WTC11 (cell line): ENCODE measurements around the gene RGS12.

Experiments
- ATF6 ChIP-seq: sonication (generic); formaldehyde crosslinking; IDR thresholded peaks from 2 replicates; pipeline ENCODE4 v1.8.1; 2023; ENCODE audit warnings: mild to moderate bottlenecking, missing genetic modification reagents
- CBFB ChIP-seq: sonication (generic); formaldehyde crosslinking; IDR thresholded peaks from 2 replicates; pipeline ENCODE4 v1.8.1; 2022; ENCODE audit warnings: mild to moderate bottlenecking, low read depth, missing genetic modification reagents
- CTCF ChIP-seq: fragments of 200-600 bp; IDR thresholded peaks from 2 replicates; pipeline ENCODE4 v1.8.0; 2022; ENCODE audit warnings: antibody characterized with exemption
- E2F1 ChIP-seq: sonication (generic); formaldehyde crosslinking; IDR thresholded peaks from 2 replicates; pipeline ENCODE4 v1.8.0; 2022; ENCODE audit warnings: mild to moderate bottlenecking, missing genetic modification reagents
- E2F5 ChIP-seq: sonication (generic); formaldehyde crosslinking; IDR thresholded peaks from 2 replicates; pipeline ENCODE4 v1.8.1; 2022; ENCODE audit warnings: mild to moderate bottlenecking, moderate library complexity, missing genetic modification reagents
- MAX ChIP-seq: sonication (generic); formaldehyde crosslinking; IDR thresholded peaks from 2 replicates; pipeline ENCODE4 v1.8.0; 2022; ENCODE audit warnings: mild to moderate bottlenecking, missing genetic modification reagents
- RELA ChIP-seq: sonication (generic); formaldehyde crosslinking; IDR thresholded peaks from 2 replicates; pipeline ENCODE4 v1.8.1; 2022; ENCODE audit warnings: missing genetic modification reagents, mild to moderate bottlenecking, borderline replicate concordance
- SMAD3 ChIP-seq: sonication (generic); formaldehyde crosslinking; IDR thresholded peaks from 2 replicates; pipeline ENCODE4 v1.8.0; 2022; ENCODE audit warnings: missing genetic modification reagents, mild to moderate bottlenecking, borderline replicate concordance
- ZNF121 ChIP-seq: sonication (generic); formaldehyde crosslinking; IDR thresholded peaks from 2 replicates; pipeline ENCODE4 v1.8.0; 2023; ENCODE audit warnings: missing genetic modification reagents
- ZNF232 ChIP-seq: sonication (generic); formaldehyde crosslinking; IDR thresholded peaks from 2 replicates; pipeline ENCODE4 v1.8.0; 2022; ENCODE audit warnings: mild to moderate bottlenecking, missing genetic modification reagents
- TF ChIP-seq, protein P1 (sequence below): sonication (generic); formaldehyde crosslinking; IDR thresholded peaks from 2 replicates; pipeline ENCODE4 v1.8.1; 2022; ENCODE audit warnings: mild to moderate bottlenecking, missing genetic modification reagents, moderate library complexity, borderline replicate concordance

- TF ChIP-seq, protein P1, sequence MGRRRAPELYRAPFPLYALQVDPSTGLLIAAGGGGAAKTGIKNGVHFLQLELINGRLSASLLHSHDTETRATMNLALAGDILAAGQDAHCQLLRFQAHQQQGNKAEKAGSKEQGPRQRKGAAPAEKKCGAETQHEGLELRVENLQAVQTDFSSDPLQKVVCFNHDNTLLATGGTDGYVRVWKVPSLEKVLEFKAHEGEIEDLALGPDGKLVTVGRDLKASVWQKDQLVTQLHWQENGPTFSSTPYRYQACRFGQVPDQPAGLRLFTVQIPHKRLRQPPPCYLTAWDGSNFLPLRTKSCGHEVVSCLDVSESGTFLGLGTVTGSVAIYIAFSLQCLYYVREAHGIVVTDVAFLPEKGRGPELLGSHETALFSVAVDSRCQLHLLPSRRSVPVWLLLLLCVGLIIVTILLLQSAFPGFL (CRISPR knock-in tag) = no peak
- no peak for TF ChIP-seq CTCF
- no peak for TF ChIP-seq E2F1
- no peak for TF ChIP-seq ATF6 (CRISPR knock-in tag)
- no peak for TF ChIP-seq ZNF121 (CRISPR knock-in tag)
- TF ChIP-seq CBFB (CRISPR knock-in tag) = no peak
- no peak for TF ChIP-seq MAX (CRISPR knock-in tag)
- no peak for TF ChIP-seq RELA (CRISPR knock-in tag)
- TF ChIP-seq E2F5 (CRISPR knock-in tag) = no peak
- no peak for TF ChIP-seq ZNF232
- no peak for TF ChIP-seq SMAD3
These were observed 2.3 kb upstream of the RGS12 start for GRCh38 chr4:3290476-3290875.
